H1 (cell line): Measurements from ENCODE around the gene ASIC2. TPM values are rescaled to one million over a fixed set of nuclear protein-coding genes. Genes with fewer than 3 reads are reported as not detected.

Source experiments
- ASH2L ChIP-seq: fragments of 200-600, 300-600 bp; sonication (generic); IDR thresholded peaks from one replicate; pipeline ENCODE4 v1.7.1; 2017; ENCODE audit warnings: low read length
- HDAC2 ChIP-seq, 2 experiments: fragments of 300-600 bp in 1 of 2; sonication (generic) in 1 of 2; IDR thresholded peaks; 2 replicates each; pipeline ENCODE4 v1.6.1; 2011 to 2012; ENCODE audit warnings: low read depth in 2 of 2, low read length in 2 of 2, mild to moderate bottlenecking in 2 of 2, moderate library complexity in 2 of 2, borderline replicate concordance in 1 of 2, inconsistent platforms in 1 of 2
- KDM1A ChIP-seq: fragments of 200-600, 300-600 bp; sonication (generic); IDR thresholded peaks from 2 replicates; pipeline ENCODE4 v1.7.1; 2016; ENCODE audit warnings: mild to moderate bottlenecking, low read length, borderline replicate concordance
- PHF8 ChIP-seq: fragments of 200-600 bp; sonication (generic); conservative IDR thresholded peaks from 2 replicates; pipeline ENCODE4 v1.7.1; 2012; ENCODE audit warnings: low read depth, mild to moderate bottlenecking, inconsistent platforms, low read length, moderate library complexity
- TCF12 ChIP-seq: IDR thresholded peaks from 2 replicates; pipeline ENCODE4 v1.6.1; 2011; ENCODE audit warnings: low read depth, mild to moderate bottlenecking, low read length
- polyA plus RNA-seq, 7 experiments: library from polyadenylated mRNA; depleted of rRNA in 3 of 7; stranded (reverse) in 5 of 7; unstranded in 2 of 7; fragments of >200 nt in 5 of 7; fragments of 200-250 nt in 2 of 7; gene quantifications; 1 replicate in 5 of 7; 2 replicates in 1 of 7; 4 replicates in 1 of 7; pipeline versions ENCODE4 v1.2.1 to v1.2.3, GENCODE V29; 2011 to 2013; ENCODE audit warnings: missing spikeins in 2 of 7, mixed read lengths in 2 of 7
- total RNA-seq: library from RNA; stranded (reverse); fragmentation: NEBNext Ultra II Directional; extraction: Animal tissue kit (Norgen Biotek cat#: 25700); gene quantifications from 2 replicates; pipeline ENCODE4 v1.2.1, GENCODE V29; 2021

The ASIC2 gene
- total and polyA plus RNA-seq, 2 of the 8 experiments (the other 6 are each of a cell fraction or from before 2014, with no cell fraction given), result 0.86 to 1.2 TPM

GRCh38 chr17:33152783-33153182, 140.3 kb downstream of the ASIC2 start (continued):
- TF ChIP-seq HDAC2 (IDR thresholded peaks at IDR 0.05; ENCODE audit: borderline replicate concordance in 1 of 2, low read depth in 2 of 2, low read length in 2 of 2), result no peak
- TF ChIP-seq ASH2L, result no peak
- no peak for TF ChIP-seq KDM1A
- no peak for TF ChIP-seq PHF8
- no peak for TF ChIP-seq TCF12
